Measurements from ENCODE around the gene ADGRG3. TPM values are rescaled to one million over a fixed set of nuclear protein-coding genes. Genes with fewer than 3 reads are reported as not detected.

ADGRG3 gene
- total and polyA plus RNA-seq, 2 of the 13 experiments (the other 11 are each of a cell fraction or from before 2014, with no cell fraction given): 2.7 to 11.8 TPM

- TF ChIP-seq AHDC1 (CRISPR knock-in tag; IDR thresholded peaks at IDR 0.05; ENCODE audit: borderline replicate concordance): no peak
- TF ChIP-seq ZNF260 (CRISPR knock-in tag; IDR thresholded peaks at IDR 0.05; ENCODE audit: borderline replicate concordance, low read depth): no peak
- no peak for TF ChIP-seq ATRX (CRISPR knock-in tag; IDR thresholded peaks at IDR 0.05; ENCODE audit: borderline replicate concordance)
- TF ChIP-seq ZNF432 (CRISPR knock-in tag; IDR thresholded peaks at IDR 0.05; ENCODE audit: borderline replicate concordance): 0 out of 2 replicates have a peak, but pooled peaks have one; percentile 43
- no peak for TF ChIP-seq FIP1L1 (IDR thresholded peaks at IDR 0.05; ENCODE audit: borderline replicate concordance, insufficient read depth, low read depth, low read length)
- TF ChIP-seq ZNF616 (CRISPR knock-in tag; IDR thresholded peaks at IDR 0.05; ENCODE audit: low read depth): no peak
- no peak for TF ChIP-seq ATF7-NPFF (CRISPR knock-in tag; IDR thresholded peaks at IDR 0.05; ENCODE audit: low read depth)
- no peak for TF ChIP-seq ZNF777 (CRISPR knock-in tag; IDR thresholded peaks at IDR 0.05)
- no peak for TF ChIP-seq ZNF564 (CRISPR knock-in tag; IDR thresholded peaks at IDR 0.05)
- no peak for TF ChIP-seq MTA3 (CRISPR knock-in tag; IDR thresholded peaks at IDR 0.05)
- no peak for TF ChIP-seq ZNF10 (CRISPR knock-in tag; IDR thresholded peaks at IDR 0.05; ENCODE audit: borderline replicate concordance, low read depth)
- no peak for TF ChIP-seq LRRFIP1 (CRISPR knock-in tag; conservative IDR thresholded peaks at IDR 0.05)
- no peak for TF ChIP-seq CENPX (CRISPR knock-in tag; IDR thresholded peaks at IDR 0.05)
- TF ChIP-seq TSC22D2 (CRISPR knock-in tag; IDR thresholded peaks at IDR 0.05; ENCODE audit: borderline replicate concordance): no peak
- TF ChIP-seq POLR2AphosphoS5 (IDR thresholded peaks at IDR 0.05; ENCODE audit: low read depth, low read length): no peak
- no peak for TF ChIP-seq MEIS1 (CRISPR knock-in tag; IDR thresholded peaks at IDR 0.05; ENCODE audit: borderline replicate concordance)
- 0 out of 2 replicates have a peak, but pooled peaks have one; percentile 8 for TF ChIP-seq EEA1 (CRISPR knock-in tag; IDR thresholded peaks at IDR 0.05; ENCODE audit: borderline replicate concordance)
- no peak for TF ChIP-seq ZNF224 (CRISPR knock-in tag; IDR thresholded peaks at IDR 0.05)
- peak; percentile 94 for TF ChIP-seq HNRNPL (IDR thresholded peaks at IDR 0.05; ENCODE audit: low read depth, low read length)
Observed at GRCh38 chr16:57699899-57700298, 31.8 kb downstream of the ADGRG3 start (continued).

Measured in HepG2 (cell line).